GM13977 (cell line): ENCODE results near the gene FNBP1L.

Experiments
- DNase-seq: peaks from one replicate; pipeline ENCODE4 v3.0.0; 2012; ENCODE audit warnings: low spot score
- in situ Hi-C: fragments of 300-500 bp; cut with MboI; formaldehyde crosslinking; loops from one replicate; pipeline ENCODE4 v1.12.0; 2022; ENCODE audit warnings: low sequenced_read_pairs, low pct_unique_long_range_greater_than_20kb, mixed read lengths, inconsistent platforms; ENCODE audit not compliant: unreplicated experiment
- TF ChIP-seq, protein P1 (sequence below): IDR thresholded peaks from 2 replicates; pipeline ENCODE4 v1.5.1; 2012; ENCODE audit warnings: mild to moderate bottlenecking, control low read depth; ENCODE audit not compliant: insufficient read depth; ENCODE audit errors: extremely low read depth, missing control alignments

The FNBP1L gene

DNA sequence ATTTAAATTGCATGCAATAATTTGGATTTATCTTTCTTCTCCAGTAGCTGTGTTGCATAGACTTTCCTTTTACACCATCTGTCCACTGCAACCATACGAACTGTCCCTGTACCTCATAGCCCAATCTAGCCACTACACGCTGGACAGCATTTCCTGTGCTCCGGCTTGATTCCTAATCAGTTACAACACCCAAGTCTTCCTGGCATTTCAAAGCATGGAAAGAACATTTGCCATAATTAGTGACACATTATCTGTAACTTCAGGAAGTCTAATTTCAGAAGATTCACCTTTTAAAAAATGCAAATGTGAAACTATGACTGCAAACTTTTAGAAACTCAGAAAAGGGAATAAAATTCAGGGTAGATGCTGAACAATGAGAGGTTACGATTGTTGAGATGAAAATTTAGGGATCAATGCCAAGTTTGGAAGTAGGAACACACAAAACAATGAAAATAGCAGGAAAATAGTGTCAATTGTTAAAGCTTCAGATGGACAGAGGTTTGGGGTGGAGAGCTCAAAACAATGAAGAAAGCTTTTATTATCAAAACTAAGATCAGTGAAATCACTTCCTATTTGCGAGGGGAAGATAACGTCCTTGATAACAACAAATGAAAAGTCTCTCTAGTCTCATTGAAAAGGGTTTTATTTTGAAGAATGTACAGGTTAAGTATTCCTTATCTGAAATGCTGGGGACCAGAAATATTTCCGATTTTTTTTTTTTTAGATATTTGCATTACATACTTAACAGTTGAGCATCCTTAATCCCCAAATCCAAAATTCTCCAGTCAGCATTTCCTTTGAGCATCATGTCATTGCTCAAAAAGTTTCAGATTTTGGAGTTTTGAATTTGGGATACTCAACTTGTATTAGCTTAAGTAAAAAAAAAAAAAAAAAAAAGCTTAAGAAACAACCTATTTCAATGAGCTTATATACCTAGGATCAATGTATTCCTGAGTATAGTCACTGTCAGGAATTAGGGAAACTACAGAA lies 107.3 kb downstream of the FNBP1L start:
- TF ChIP-seq, protein P1, sequence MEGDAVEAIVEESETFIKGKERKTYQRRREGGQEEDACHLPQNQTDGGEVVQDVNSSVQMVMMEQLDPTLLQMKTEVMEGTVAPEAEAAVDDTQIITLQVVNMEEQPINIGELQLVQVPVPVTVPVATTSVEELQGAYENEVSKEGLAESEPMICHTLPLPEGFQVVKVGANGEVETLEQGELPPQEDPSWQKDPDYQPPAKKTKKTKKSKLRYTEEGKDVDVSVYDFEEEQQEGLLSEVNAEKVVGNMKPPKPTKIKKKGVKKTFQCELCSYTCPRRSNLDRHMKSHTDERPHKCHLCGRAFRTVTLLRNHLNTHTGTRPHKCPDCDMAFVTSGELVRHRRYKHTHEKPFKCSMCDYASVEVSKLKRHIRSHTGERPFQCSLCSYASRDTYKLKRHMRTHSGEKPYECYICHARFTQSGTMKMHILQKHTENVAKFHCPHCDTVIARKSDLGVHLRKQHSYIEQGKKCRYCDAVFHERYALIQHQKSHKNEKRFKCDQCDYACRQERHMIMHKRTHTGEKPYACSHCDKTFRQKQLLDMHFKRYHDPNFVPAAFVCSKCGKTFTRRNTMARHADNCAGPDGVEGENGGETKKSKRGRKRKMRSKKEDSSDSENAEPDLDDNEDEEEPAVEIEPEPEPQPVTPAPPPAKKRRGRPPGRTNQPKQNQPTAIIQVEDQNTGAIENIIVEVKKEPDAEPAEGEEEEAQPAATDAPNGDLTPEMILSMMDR, result no peak
- no peak for DNase-seq
- in situ Hi-C loops, result no loop called here

DNA sequence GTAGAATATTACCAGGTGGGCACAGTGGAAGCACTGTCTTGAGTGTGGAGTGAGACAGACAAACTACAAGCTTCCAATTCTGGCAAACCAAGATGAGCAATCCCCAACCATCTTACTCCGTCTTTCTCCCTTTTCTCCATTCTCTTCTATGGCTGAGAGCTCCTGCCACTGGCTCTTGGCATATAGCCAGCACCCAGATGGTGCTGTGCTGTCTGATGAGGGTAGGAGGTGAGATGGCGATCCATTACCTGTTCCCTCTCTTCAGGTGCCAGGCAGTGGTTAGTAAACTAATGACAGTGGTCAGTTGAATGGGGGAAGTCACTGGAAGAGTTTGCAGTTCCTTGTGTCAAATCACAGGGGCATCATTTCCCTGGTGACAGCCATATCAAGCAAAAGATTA lies 108.4 kb downstream of the FNBP1L start:
- DNase-seq, result no peak
- TF ChIP-seq, protein P1, result no peak
- in situ Hi-C loops, result no loop called here

DNA sequence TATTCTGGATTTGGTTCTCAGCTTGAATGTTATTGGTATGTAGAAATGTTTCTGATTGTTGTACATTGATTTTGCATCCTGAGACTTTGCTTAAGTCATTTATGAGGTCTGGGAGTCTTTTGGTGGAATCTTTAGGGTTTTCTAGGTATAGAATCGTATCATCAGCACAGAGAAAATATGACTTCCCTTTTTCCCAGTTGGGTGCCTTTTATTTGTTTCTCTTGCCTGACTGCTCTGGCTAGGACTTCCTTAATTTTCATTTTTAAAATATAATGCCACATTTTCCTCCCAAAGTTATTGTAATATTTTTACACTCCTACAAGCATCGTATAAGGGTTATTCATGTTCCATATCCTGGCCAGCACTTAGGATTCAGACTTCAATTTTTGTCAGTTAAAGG lies 111.1 kb downstream of the FNBP1L start:
- DNase-seq, result no peak
- TF ChIP-seq, protein P1, result no peak
- in situ Hi-C loops, result no loop called here

DNA sequence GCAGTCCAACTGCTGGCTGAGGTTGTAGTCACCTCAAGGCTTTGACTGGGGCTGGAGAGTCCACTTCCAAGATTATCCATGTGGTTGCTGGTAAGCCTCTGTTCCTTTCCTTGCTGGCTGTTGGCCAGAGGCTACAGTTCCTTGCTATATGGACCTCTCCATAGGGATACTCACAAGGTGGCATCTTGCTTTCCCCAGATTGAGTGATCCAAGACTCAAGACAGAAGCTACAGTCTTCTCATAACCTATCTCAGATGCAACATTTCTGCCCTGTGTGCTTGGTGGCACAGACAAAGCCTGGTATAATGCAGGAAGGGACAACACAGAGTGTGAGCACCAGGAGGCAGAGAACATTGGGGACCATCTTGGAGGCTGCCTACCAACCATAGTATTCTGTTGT lies 111.8 kb downstream of the FNBP1L start:
- TF ChIP-seq, protein P1, result no peak
- in situ Hi-C loops, result no loop called here
- DNase-seq, result no peak

DNA sequence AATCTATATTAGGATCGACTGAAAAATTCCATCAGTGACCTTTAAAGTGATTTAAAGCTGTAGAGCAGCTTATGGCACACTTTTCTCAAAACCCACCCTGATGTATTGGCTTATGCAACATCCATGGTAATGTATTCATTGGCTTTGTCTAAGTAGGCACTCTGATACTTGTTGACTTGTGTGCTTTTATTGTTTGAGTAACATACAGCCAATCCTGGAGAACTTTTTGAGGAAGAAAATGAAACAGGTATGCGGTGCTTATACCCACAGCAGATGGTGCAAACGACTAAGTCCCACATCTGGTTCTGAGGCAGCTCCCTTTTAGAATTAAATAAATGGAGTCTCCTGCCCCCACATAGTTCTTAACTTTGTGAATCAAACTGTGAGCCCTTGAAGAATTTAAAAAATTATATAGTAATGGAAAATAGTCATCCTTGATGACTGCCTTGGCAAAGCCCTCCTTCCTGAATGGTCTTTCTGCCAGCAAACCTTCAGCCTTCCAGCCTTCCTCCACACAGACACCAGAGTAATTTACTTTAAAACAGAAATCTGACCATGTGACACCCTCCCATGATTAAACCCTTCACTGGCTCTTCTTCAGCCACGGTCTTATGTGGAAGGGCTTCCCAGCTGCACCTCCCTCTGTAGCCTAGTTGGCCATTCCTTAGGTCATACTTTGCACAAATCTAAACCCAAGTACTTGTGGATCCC lies 117.7 kb downstream of the FNBP1L start:
- TF ChIP-seq, protein P1, result no peak
- DNase-seq, result no peak
- in situ Hi-C loops, result no loop called here

DNA sequence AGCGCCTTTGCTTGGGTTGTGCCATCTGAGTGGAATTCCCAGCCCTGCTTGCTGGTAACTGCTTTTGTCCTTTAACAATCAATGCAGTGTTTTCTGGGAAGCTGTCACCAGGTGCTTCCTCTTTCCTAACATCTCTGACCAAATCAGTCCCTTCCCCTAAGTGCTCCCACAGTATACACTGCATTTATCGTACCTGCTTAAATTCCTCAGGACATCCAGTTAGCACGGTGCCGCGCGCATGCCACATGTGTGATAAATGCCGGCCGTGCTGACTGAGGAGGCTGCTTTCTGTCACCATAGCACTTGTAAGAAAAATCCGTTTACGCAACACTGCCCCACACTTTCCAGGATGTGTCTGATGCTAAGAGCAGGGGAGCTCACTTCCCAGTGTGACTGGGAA lies 118.3 kb downstream of the FNBP1L start:
- TF ChIP-seq, protein P1, result no peak
- DNase-seq, result no peak
- in situ Hi-C loops, result no loop called here
